ENCODE data around the gene COL4A1. TPM values are rescaled to one million over a fixed set of nuclear protein-coding genes. Genes with fewer than 3 reads are reported as not detected.

COL4A1 gene
- total RNA-seq, 1 donor from 2014 or later: 2,489 TPM

GRCh38 chr13:110177790-110178189 lies 129.2 kb downstream of the COL4A1 start:
- Histone ChIP-seq H3K27ac (ENCODE audit: low read depth, low read length) (no peak overlapping the region), H3K4me3 (ENCODE audit: insufficient read depth, low read depth, low read length) (no peak overlapping the region), H3K79me2 (ENCODE audit: insufficient read depth, low read length) (no peaks in the 10 kb centered on the region), H3K27me3 (ENCODE audit: insufficient read depth, low read length) (no peaks in the 10 kb centered on the region), H3K9me3 (ENCODE audit: insufficient read depth, low read depth, low read length) (no peaks in the 10 kb centered on the region), H4K20me1 (ENCODE audit: insufficient read depth, low read length) (peaks cover 50% of the 10 kb centered on the region), H3K36me3 (ENCODE audit: insufficient read depth, low read length) (peaks cover 90% of the 10 kb centered on the region), H3K9ac (ENCODE audit: low read length) (no peak overlapping the region), H3K4me1 (ENCODE audit: insufficient read depth, low read length) (no peaks in the 10 kb centered on the region), H2AFZ (ENCODE audit: low read depth, low read length) (no peak overlapping the region), H3K4me2 (ENCODE audit: low read length) (no peak overlapping the region)
- TF ChIP-seq CTCF (IDR thresholded peaks at IDR 0.05; ENCODE audit: insufficient read depth, low read depth, low read length) (no peak), EZH2 (IDR thresholded peaks at IDR 0.05; ENCODE audit: insufficient read depth, low read length) (no peak)
- no peaks in the 10 kb centered on the region for H3K27me3 Mint-ChIP-seq (ENCODE audit: low read depth, unreplicated experiment)
- H3K4me1 Mint-ChIP-seq (ENCODE audit: low read depth, unreplicated experiment): no peaks in the 10 kb centered on the region
- H3K4me3 Mint-ChIP-seq (ENCODE audit: unreplicated experiment): no peak overlapping the region
- DNase-seq (ENCODE audit: low read depth) (no peak), FAIRE-seq (no peak)
- peak overlapping the region; percentile 34 for H3K27ac Mint-ChIP-seq (ENCODE audit: unreplicated experiment)
- peaks cover 55% of the 10 kb centered on the region for H3K36me3 Mint-ChIP-seq (ENCODE audit: low read depth, unreplicated experiment)
- no peaks in the 10 kb centered on the region for H3K9me3 Mint-ChIP-seq (ENCODE audit: unreplicated experiment)

GRCh38 chr13:110176431-110176830 lies 130.5 kb downstream of the COL4A1 start:
- Mint-ChIP-seq H3K36me3 (ENCODE audit: low read depth, unreplicated experiment) (peaks cover 60% of the 10 kb centered on the region), H3K4me3 (ENCODE audit: unreplicated experiment) (peak overlapping the region; percentile 27), H3K4me1 (ENCODE audit: low read depth, unreplicated experiment) (no peaks in the 10 kb centered on the region), H3K9me3 (ENCODE audit: unreplicated experiment) (no peaks in the 10 kb centered on the region), H3K27me3 (ENCODE audit: low read depth, unreplicated experiment) (no peaks in the 10 kb centered on the region), H3K27ac (ENCODE audit: unreplicated experiment) (peak overlapping the region; percentile 62)
- FAIRE-seq (no peak), DNase-seq (ENCODE audit: low read depth) (no peak)
- Histone ChIP-seq H3K27ac (ENCODE audit: low read depth, low read length) (no peak overlapping the region), H3K36me3 (ENCODE audit: insufficient read depth, low read length) (peaks cover 92% of the 10 kb centered on the region), H3K4me1 (ENCODE audit: insufficient read depth, low read length) (no peaks in the 10 kb centered on the region), H3K9me3 (ENCODE audit: insufficient read depth, low read depth, low read length) (no peaks in the 10 kb centered on the region), H2AFZ (ENCODE audit: low read depth, low read length) (no peak overlapping the region), H3K4me3 (ENCODE audit: insufficient read depth, low read depth, low read length) (no peak overlapping the region), H3K79me2 (ENCODE audit: insufficient read depth, low read length) (no peaks in the 10 kb centered on the region), H3K27me3 (ENCODE audit: insufficient read depth, low read length) (no peaks in the 10 kb centered on the region), H3K4me2 (ENCODE audit: low read length) (no peak overlapping the region), H4K20me1 (ENCODE audit: insufficient read depth, low read length) (peaks cover 49% of the 10 kb centered on the region), H3K9ac (ENCODE audit: low read length) (no peak overlapping the region)
- no peak for TF ChIP-seq EZH2 (IDR thresholded peaks at IDR 0.05; ENCODE audit: insufficient read depth, low read length)
- TF ChIP-seq CTCF (IDR thresholded peaks at IDR 0.05; ENCODE audit: insufficient read depth, low read depth, low read length): no peak

- Histone ChIP-seq H3K4me2 (ENCODE audit: low read length) (no peak overlapping the region), H3K27ac (ENCODE audit: low read depth, low read length) (peak overlapping the region; percentile 40), H3K9ac (ENCODE audit: low read length) (no peak overlapping the region), H2AFZ (ENCODE audit: low read depth, low read length) (no peak overlapping the region), H4K20me1 (ENCODE audit: insufficient read depth, low read length) (peaks cover 36% of the 10 kb centered on the region), H3K9me3 (ENCODE audit: insufficient read depth, low read depth, low read length) (no peaks in the 10 kb centered on the region), H3K79me2 (ENCODE audit: insufficient read depth, low read length) (no peaks in the 10 kb centered on the region), H3K27me3 (ENCODE audit: insufficient read depth, low read length) (no peaks in the 10 kb centered on the region), H3K4me3 (ENCODE audit: insufficient read depth, low read depth, low read length) (no peak overlapping the region), H3K4me1 (ENCODE audit: insufficient read depth, low read length) (no peaks in the 10 kb centered on the region), H3K36me3 (ENCODE audit: insufficient read depth, low read length) (peaks cover 85% of the 10 kb centered on the region)
- no peak for DNase-seq (ENCODE audit: low read depth)
- no peaks in the 10 kb centered on the region for H3K27me3 Mint-ChIP-seq (ENCODE audit: low read depth, unreplicated experiment)
- peaks cover 2% of the 10 kb centered on the region for H3K4me1 Mint-ChIP-seq (ENCODE audit: low read depth, unreplicated experiment)
- TF ChIP-seq CTCF (IDR thresholded peaks at IDR 0.05; ENCODE audit: insufficient read depth, low read depth, low read length): no peak
- no peak for TF ChIP-seq EZH2 (IDR thresholded peaks at IDR 0.05; ENCODE audit: insufficient read depth, low read length)
- peaks cover 46% of the 10 kb centered on the region for H3K36me3 Mint-ChIP-seq (ENCODE audit: low read depth, unreplicated experiment)
- FAIRE-seq: no peak
- no peaks in the 10 kb centered on the region for H3K9me3 Mint-ChIP-seq (ENCODE audit: unreplicated experiment)
- H3K27ac Mint-ChIP-seq (ENCODE audit: unreplicated experiment): peak overlapping the region; percentile 73
- H3K4me3 Mint-ChIP-seq (ENCODE audit: unreplicated experiment): no peak overlapping the region
These were observed 133.6 kb downstream of the COL4A1 start for GRCh38 chr13:110173247-110173818.
